Sciatic nerve (tissue), 2 donors: ENCODE data around the gene NUDT16. TPM values are rescaled to one million over a fixed set of nuclear protein-coding genes. Genes with fewer than 3 reads are reported as not detected.

ENCODE experiments used
- ATAC-seq: fragments of 200-7000 bp; cut with Tn5 transposase; one replicate; pipeline ENCODE4 v1.9.1; 2020; ENCODE audit warnings: mild to moderate bottlenecking, moderate library complexity
- DNase-seq: peaks from one replicate; pipeline ENCODE4 v3.0.0-alpha.2; 2020; ENCODE audit warnings: low spot score
- intact Hi-C: fragments of 100-400 bp; cut with DNase I; formaldehyde crosslinking; loops from one replicate; pipeline ENCODE4 v1.14.2; 2022
- total RNA-seq: library from RNA; stranded (reverse); fragmentation: NEBNext Ultra II Directional; extraction: Animal tissue kit (Norgen Biotek cat#: 25700); gene quantifications from one replicate; pipeline ENCODE4 v1.2.1, GENCODE V29; 2021
- donor health status: DM: no; HTN: no; CAD: no.
- donor health status: DM: no; HTN: no; CAD: no.

The NUDT16 gene
- total RNA-seq, 1 donor from 2014 or later = 26.2 TPM

- ATAC-seq (no peak), DNase-seq (no peak)
- intact Hi-C loops = no loop called here
Measured at GRCh38 chr3:131427226-131427625, 45.7 kb downstream of the NUDT16 start.

- DNase-seq (no peak), ATAC-seq (no peak)
- intact Hi-C loops = loop anchor here (5.0 kb wide), 1 partner anchor 141 kb away; no protein-coding TSS in a partner anchor
Measured at GRCh38 chr3:131431754-131432153, 50.2 kb downstream of the NUDT16 start.

GRCh38 chr3:131432441-131432840 lies 50.9 kb downstream of the NUDT16 start:
- ATAC-seq (no peak), DNase-seq (no peak)
- intact Hi-C loops = loop anchor here (5.0 kb wide), 1 partner anchor 140 kb away; no protein-coding TSS in a partner anchor

- ATAC-seq (no peak), DNase-seq (no peak)
- intact Hi-C loops = loop anchor here (5.0 kb wide), 1 partner anchor 137 kb away; no protein-coding TSS in a partner anchor
Measured at GRCh38 chr3:131435000-131435399, 53.4 kb downstream of the NUDT16 start.

Other genes starting within 250 kb of the NUDT16 start
- 45.3 TPM for gene MRPL3, start 121.2 kb downstream of the NUDT16 start, total RNA-seq